ENCODE results near the gene SLC25A42. TPM values are rescaled to one million over a fixed set of nuclear protein-coding genes. Genes with fewer than 3 reads are reported as not detected.

The SLC25A42 gene
- total and polyA plus RNA-seq, 2 donors (not counting 1 experiment from before 2014, with no cell fraction given) = 36.5 to 83.9 TPM

DNA sequence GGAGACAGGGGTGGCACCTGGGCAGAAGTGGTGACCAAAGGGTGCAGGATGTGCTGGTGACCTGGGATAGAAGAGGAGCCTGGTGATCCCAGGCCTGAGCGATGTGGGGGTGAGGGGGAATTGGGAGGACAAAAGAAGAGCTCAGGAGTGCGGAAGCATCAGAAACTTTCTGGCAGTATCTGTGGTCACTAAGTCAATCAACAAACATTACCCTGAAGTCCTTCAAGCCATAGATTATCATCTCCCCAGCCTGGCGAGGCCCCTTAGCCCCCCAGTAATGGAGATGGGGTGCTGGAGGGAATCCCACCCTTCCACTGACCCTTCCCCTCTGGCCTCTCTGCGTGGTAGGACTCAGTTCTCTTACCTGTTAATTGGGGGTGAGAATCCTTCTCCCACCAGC is 95.7 kb downstream of the SLC25A42 start:
- Histone ChIP-seq H3K36me3 (replicated peaks in 1 of 2; ENCODE audit: control extremely low read depth in 1 of 2, control insufficient read depth in 1 of 2, extremely low read depth in 1 of 2, insufficient read depth in 2 of 2, low read length in 1 of 2) (no peaks in the 10 kb centered on the region), H3K27me3 (replicated peaks in 1 of 4; ENCODE audit: control extremely low read depth in 1 of 4, control insufficient read depth in 3 of 4, insufficient read depth in 4 of 4, low read length in 3 of 4) (no peaks in the 10 kb centered on the region), H3K4me1 (ENCODE audit: control insufficient read depth in 2 of 2, insufficient read depth in 2 of 2, low read length in 2 of 2) (peaks cover 36 to 61% of the 10 kb centered on the region in 2 donors), H3K79me2 (ENCODE audit: control insufficient read depth, insufficient read depth, low read length) (no peaks in the 10 kb centered on the region), H3K27ac (ENCODE audit: low read length in 2 of 2) (no peak overlapping the region), H2AFZ (ENCODE audit: insufficient read depth, low read depth, low read length, poor library complexity, severe bottlenecking) (no peak overlapping the region), H3K9me3 (ENCODE audit: control extremely low read depth in 1 of 3, control insufficient read depth in 2 of 3, insufficient read depth in 1 of 3, low read length in 2 of 3) (peaks cover 0 to 6% (median 6%) of the 10 kb centered on the region in 3 donors), H4K20me1 (ENCODE audit: control insufficient read depth, insufficient read depth, low read length, poor library complexity, severe bottlenecking) (no peaks in the 10 kb centered on the region), H3K4me2 (replicated peaks; ENCODE audit: low read depth, low read length, poor library complexity, severe bottlenecking) (peak overlapping the region; percentile 88), H3K4me3 (ENCODE audit: control extremely low read depth in 1 of 5, extremely low read depth in 1 of 5, insufficient read depth in 1 of 5, low read depth in 2 of 5, low read length in 4 of 5) (no peak overlapping the region), H3K9ac (ENCODE audit: low read length) (no peak overlapping the region)
- TF ChIP-seq, protein P1, sequence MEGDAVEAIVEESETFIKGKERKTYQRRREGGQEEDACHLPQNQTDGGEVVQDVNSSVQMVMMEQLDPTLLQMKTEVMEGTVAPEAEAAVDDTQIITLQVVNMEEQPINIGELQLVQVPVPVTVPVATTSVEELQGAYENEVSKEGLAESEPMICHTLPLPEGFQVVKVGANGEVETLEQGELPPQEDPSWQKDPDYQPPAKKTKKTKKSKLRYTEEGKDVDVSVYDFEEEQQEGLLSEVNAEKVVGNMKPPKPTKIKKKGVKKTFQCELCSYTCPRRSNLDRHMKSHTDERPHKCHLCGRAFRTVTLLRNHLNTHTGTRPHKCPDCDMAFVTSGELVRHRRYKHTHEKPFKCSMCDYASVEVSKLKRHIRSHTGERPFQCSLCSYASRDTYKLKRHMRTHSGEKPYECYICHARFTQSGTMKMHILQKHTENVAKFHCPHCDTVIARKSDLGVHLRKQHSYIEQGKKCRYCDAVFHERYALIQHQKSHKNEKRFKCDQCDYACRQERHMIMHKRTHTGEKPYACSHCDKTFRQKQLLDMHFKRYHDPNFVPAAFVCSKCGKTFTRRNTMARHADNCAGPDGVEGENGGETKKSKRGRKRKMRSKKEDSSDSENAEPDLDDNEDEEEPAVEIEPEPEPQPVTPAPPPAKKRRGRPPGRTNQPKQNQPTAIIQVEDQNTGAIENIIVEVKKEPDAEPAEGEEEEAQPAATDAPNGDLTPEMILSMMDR (IDR thresholded peaks at IDR 0.05) = no peak
- ATAC-seq (ENCODE audit: low read depth) = no peak
- no peak overlapping the region for H3K27ac Mint-ChIP-seq
- no peak for DNase-seq
- CTCF ChIA-PET = interaction anchor here (0.6 to 5.6 kb wide), 5 partner anchors 14 to 451 kb away, joined by 3 to 48 read pairs (median 4); partner anchors contain the start of gene BORCS8
- WGBS (ENCODE audit: insufficient coverage) = no CpG with 5 or more reads among the region's 4 CpGs
- peaks cover 49% of the 10 kb centered on the region for H3K4me1 Mint-ChIP-seq
- H3K27me3 Mint-ChIP-seq = no peaks in the 10 kb centered on the region
- POLR2A ChIA-PET = interaction anchor here (2.9 kb wide), 1 partner anchor 10 kb away, joined by 8 read pairs; the partner anchor contains the start of gene MEF2B
- peaks cover 3% of the 10 kb centered on the region for H3K9me3 Mint-ChIP-seq (ENCODE audit: insufficient read depth)
- intact Hi-C loops (cut with micrococcal nuclease) = no loop called here
- H3K4me3 Mint-ChIP-seq = peak overlapping the region; percentile 14

DNA sequence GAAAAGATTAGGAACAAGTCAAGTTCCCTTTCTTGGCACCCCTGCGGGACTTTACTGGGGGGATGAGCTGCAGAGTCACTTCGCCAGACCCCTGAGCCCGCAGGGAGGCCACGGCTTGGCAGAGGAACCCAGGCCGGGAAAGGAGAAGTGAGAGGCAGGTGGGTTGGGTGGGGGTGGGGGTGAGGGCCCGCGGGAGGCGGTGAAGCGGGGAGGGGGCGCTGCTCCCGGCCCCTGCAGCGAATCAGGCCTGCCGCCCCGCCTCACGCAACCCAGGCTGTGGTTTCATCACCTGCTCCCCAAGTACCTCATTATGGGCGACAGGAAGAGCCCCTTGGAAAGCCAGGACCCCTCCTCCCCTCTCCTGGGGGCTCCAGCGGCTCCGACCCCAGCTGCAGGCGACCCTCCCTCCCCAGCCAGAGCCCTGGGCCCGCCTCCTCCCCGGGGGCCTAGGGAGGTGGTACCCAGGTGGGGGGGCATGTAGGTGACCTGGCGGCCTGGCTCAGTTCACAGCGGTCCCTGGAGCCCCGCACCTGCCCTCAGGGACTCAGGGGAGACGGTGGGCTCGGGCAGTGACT is 96.8 kb downstream of the SLC25A42 start:
- H2AFZ ChIP-seq (ENCODE audit: insufficient read depth, low read depth, low read length, poor library complexity, severe bottlenecking) = peak overlapping the region; percentile 13
- H3K4me1 ChIP-seq (ENCODE audit: control insufficient read depth in 2 of 2, insufficient read depth in 2 of 2, low read length in 2 of 2) = peaks cover 29 to 55% of the 10 kb centered on the region in 2 donors
- POLR2A ChIA-PET = interaction anchor here (0.6 to 2.9 kb wide), 6 partner anchors 9 to 1313 kb away, joined by 3 to 8 read pairs (median 6); partner anchors contain the start of genes ATP13A1, JAK3 and MEF2B
- DNase-seq (peak; percentile 87), ATAC-seq (ENCODE audit: low read depth) (peak; percentile 78)
- Mint-ChIP-seq H3K9me3 (ENCODE audit: insufficient read depth) (peaks cover 2% of the 10 kb centered on the region), H3K4me3 (peak overlapping the region; percentile 59), H3K27me3 (no peaks in the 10 kb centered on the region), H3K27ac (peak overlapping the region; percentile 41), H3K4me1 (peaks cover 42% of the 10 kb centered on the region)
- H3K36me3 ChIP-seq (replicated peaks in 1 of 2; ENCODE audit: control extremely low read depth in 1 of 2, control insufficient read depth in 1 of 2, extremely low read depth in 1 of 2, insufficient read depth in 2 of 2, low read length in 1 of 2) = no peaks in the 10 kb centered on the region
- no peaks in the 10 kb centered on the region for H4K20me1 ChIP-seq (ENCODE audit: control insufficient read depth, insufficient read depth, low read length, poor library complexity, severe bottlenecking)
- peak overlapping the region; percentile 53 for H3K9ac ChIP-seq (ENCODE audit: low read length)
- peak overlapping the region; percentile 88 for H3K4me2 ChIP-seq (replicated peaks; ENCODE audit: low read depth, low read length, poor library complexity, severe bottlenecking)
- no peaks in the 10 kb centered on the region for H3K79me2 ChIP-seq (ENCODE audit: control insufficient read depth, insufficient read depth, low read length)
- H3K9me3 ChIP-seq (ENCODE audit: control extremely low read depth in 1 of 3, control insufficient read depth in 2 of 3, insufficient read depth in 1 of 3, low read length in 2 of 3) = peaks cover 0 to 6% (median 4%) of the 10 kb centered on the region in 3 donors
- H3K27ac ChIP-seq (ENCODE audit: low read length in 2 of 2) = peak overlapping the region; percentile 22 to 67
- H3K4me3 ChIP-seq (ENCODE audit: control extremely low read depth in 1 of 5, extremely low read depth in 1 of 5, insufficient read depth in 1 of 5, low read depth in 2 of 5, low read length in 4 of 5) = peak overlapping the region in 3 of 5 experiments; percentile 25 to 42 (median 27)
- intact Hi-C loops (cut with micrococcal nuclease) = loop anchor here (1.0 to 2.0 kb wide), 3 partner anchors 10 to 15 kb away; partner anchors contain the start of gene MEF2B
- CTCF ChIA-PET = interaction anchor here (1.6 to 5.6 kb wide), 2 partner anchors 14 to 15 kb away, joined by 4 to 48 read pairs; no protein-coding TSS in a partner anchor
- TF ChIP-seq, protein P1 (IDR thresholded peaks at IDR 0.05) = no peak
- no peak for TF ChIP-seq EZH2 (IDR thresholded peaks at IDR 0.05; ENCODE audit: borderline replicate concordance, insufficient read depth, low read depth, low read length, poor library complexity, severe bottlenecking)
- WGBS (ENCODE audit: insufficient coverage) = 6% methylated on average over 11 of the region's 26 CpGs
- no peaks in the 10 kb centered on the region for H3K27me3 ChIP-seq (replicated peaks in 1 of 4; ENCODE audit: control extremely low read depth in 1 of 4, control insufficient read depth in 3 of 4, insufficient read depth in 4 of 4, low read length in 3 of 4)
